GM23338 (cell line): Measurements from ENCODE around the gene TBCD. TPM values are rescaled to one million over a fixed set of nuclear protein-coding genes. Genes with fewer than 3 reads are reported as not detected.

ENCODE experiments used
- ATAC-seq: fragments of 200-7000 bp; cut with Tn5 transposase; 3 replicates; pipeline ENCODE4 v1.9.1; 2020
- DNase-seq: peaks from one replicate; pipeline ENCODE4 v3.0.0-alpha.2; 2015; ENCODE audit warnings: low spot score
- H2AFZ ChIP-seq: fragments of 200-600 bp; sonication (generic); 2 replicates; pipeline ENCODE4 v1.8.0; 2016; ENCODE audit warnings: antibody characterized with exemption, mild to moderate bottlenecking, moderate library complexity
- H3F3A ChIP-seq: fragments of 200-600 bp; sonication (generic); replicated peaks from 2 replicates; pipeline ENCODE4 v1.8.0; 2017; ENCODE audit warnings: antibody characterized with exemption, mixed run types, low read depth
- H3K27ac ChIP-seq: fragments of 200-600 bp; sonication (generic); 2 replicates; pipeline ENCODE4 v1.6.1; 2016; ENCODE audit warnings: low read depth
- H3K27me3 ChIP-seq: fragments of 200-600 bp; sonication (generic); 2 replicates; pipeline ENCODE4 v1.8.0; 2016; ENCODE audit warnings: mild to moderate bottlenecking, mixed run types, moderate library complexity; ENCODE audit not compliant: insufficient read depth
- H3K36me3 ChIP-seq: fragments of 200-600 bp; sonication (generic); 2 replicates; pipeline ENCODE4 v1.8.0; 2016; ENCODE audit warnings: mild to moderate bottlenecking; ENCODE audit not compliant: insufficient read depth
- H3K4me1 ChIP-seq: fragments of 200-600 bp; sonication (generic); 2 replicates; pipeline ENCODE4 v1.8.0; 2016; ENCODE audit warnings: mild to moderate bottlenecking, moderate library complexity; ENCODE audit not compliant: insufficient read depth
- H3K4me2 ChIP-seq: fragments of 200-600 bp; sonication (generic); 2 replicates; pipeline ENCODE4 v1.7.1; 2017; ENCODE audit warnings: mixed run types
- H3K4me3 ChIP-seq: fragments of 200-600 bp; sonication (generic); 2 replicates; pipeline ENCODE4 v1.6.1; 2016; ENCODE audit warnings: mixed run types
- H3K79me2 ChIP-seq: fragments of 200-600 bp; sonication (generic); replicated peaks from 2 replicates; pipeline ENCODE4 v1.8.0; 2017; ENCODE audit warnings: mild to moderate bottlenecking; ENCODE audit not compliant: insufficient read depth
- H3K9me2 ChIP-seq: fragments of 200-600 bp; sonication (generic); 2 replicates; pipeline ENCODE4 v1.8.0; 2017; ENCODE audit not compliant: insufficient read depth
- H4K20me1 ChIP-seq: fragments of 200-600 bp; sonication (generic); replicated peaks from 2 replicates; pipeline ENCODE4 v1.8.0; 2017; ENCODE audit warnings: mild to moderate bottlenecking; ENCODE audit not compliant: insufficient read depth
- H3K27ac Mint-ChIP-seq: 2 replicates; pipeline ENCODE4 v1.8.0; 2020; ENCODE audit warnings: inconsistent platforms, mild to moderate bottlenecking, moderate library complexity, mixed read lengths
- H3K27me3 Mint-ChIP-seq: 3 replicates; pipeline ENCODE4 v1.8.0; 2022; ENCODE audit warnings: low read depth, mild to moderate bottlenecking, moderate library complexity, mixed read lengths, inconsistent platforms; ENCODE audit not compliant: insufficient read depth, poor library complexity
- H3K36me3 Mint-ChIP-seq: 3 replicates; pipeline ENCODE4 v1.8.0; 2021; ENCODE audit warnings: low read depth, mild to moderate bottlenecking, inconsistent platforms, moderate library complexity, mixed read lengths
- H3K4me1 Mint-ChIP-seq: 3 replicates; pipeline ENCODE4 v1.8.0; 2020; ENCODE audit warnings: mild to moderate bottlenecking, inconsistent platforms, mixed read lengths
- H3K4me3 Mint-ChIP-seq: 3 replicates; pipeline ENCODE4 v1.8.0; 2021; ENCODE audit warnings: moderate library complexity, mild to moderate bottlenecking, inconsistent platforms, mixed read lengths
- H3K9me3 Mint-ChIP-seq: 3 replicates; pipeline ENCODE4 v1.8.0; 2020; ENCODE audit warnings: moderate library complexity, mild to moderate bottlenecking, inconsistent platforms, mixed read lengths
- CREB1 ChIP-seq: fragments of 250-450 bp; sonication (Bioruptor Pico); IDR thresholded peaks from 2 replicates; pipeline ENCODE4 v1.5.0; 2020; ENCODE audit warnings: low read depth, mild to moderate bottlenecking, moderate library complexity
- EZH2 ChIP-seq: fragments of 200-600 bp; sonication (generic); IDR thresholded peaks from one replicate; pipeline ENCODE4 v1.8.0; 2017; ENCODE audit warnings: antibody characterized with exemption, mild to moderate bottlenecking, low read depth; ENCODE audit not compliant: unreplicated experiment
- EZH2phosphoT487 ChIP-seq: fragments of 200-600 bp; sonication (generic); IDR thresholded peaks from one replicate; pipeline ENCODE4 v1.8.1; 2018; ENCODE audit warnings: antibody characterized with exemption; ENCODE audit not compliant: unreplicated experiment
- JUNB ChIP-seq: IDR thresholded peaks from one replicate; pipeline ENCODE4 v1.6.1; 2016; ENCODE audit warnings: antibody characterized with exemption; ENCODE audit not compliant: unreplicated experiment
- NANOG ChIP-seq: IDR thresholded peaks from 2 replicates; pipeline ENCODE4 v1.6.1; 2016; ENCODE audit warnings: antibody characterized with exemption, borderline replicate concordance
- POLR2AphosphoS5 ChIP-seq: IDR thresholded peaks from 2 replicates; pipeline ENCODE4 v1.6.1; 2016; ENCODE audit warnings: antibody characterized with exemption, low read depth
- STAT1 ChIP-seq: IDR thresholded peaks from one replicate; pipeline ENCODE4 v1.6.1; 2016; ENCODE audit warnings: antibody characterized with exemption; ENCODE audit not compliant: unreplicated experiment
- polyA plus RNA-seq: library from polyadenylated mRNA; unstranded; fragments of >200 nt; fragmentation: Nextera tagmentation; extraction: Ambion mirVana; gene quantifications from 2 replicates; pipeline ENCODE4 v1.2.1, GENCODE V29; 2016
- total RNA-seq: library from RNA; depleted of rRNA; stranded (reverse); fragments of >200 nt; shearing (Covaris generic); gene quantifications from 2 replicates; pipeline ENCODE4 v1.2.3, GENCODE V29; 2014
- TF ChIP-seq, protein P1 (sequence below), 2 experiments: fragments of 200-600 bp in 1 of 2; sonication (generic) in 1 of 2; conservative IDR thresholded peaks; 2 replicates each; pipeline versions ENCODE4 v1.5.1 to v1.6.1; 2016 to 2017; ENCODE audit warnings: antibody characterized with exemption in 2 of 2, low read depth in 2 of 2, mild to moderate bottlenecking in 2 of 2, moderate library complexity in 1 of 2
- TF ChIP-seq, protein P2 (sequence below): IDR thresholded peaks from one replicate; pipeline ENCODE4 v1.6.1; 2018; ENCODE audit warnings: antibody characterized with exemption; ENCODE audit not compliant: unreplicated experiment

Gene TBCD
- total and polyA plus RNA-seq, 2 experiments from 2014 or later = 75.0 to 116 TPM

DNA sequence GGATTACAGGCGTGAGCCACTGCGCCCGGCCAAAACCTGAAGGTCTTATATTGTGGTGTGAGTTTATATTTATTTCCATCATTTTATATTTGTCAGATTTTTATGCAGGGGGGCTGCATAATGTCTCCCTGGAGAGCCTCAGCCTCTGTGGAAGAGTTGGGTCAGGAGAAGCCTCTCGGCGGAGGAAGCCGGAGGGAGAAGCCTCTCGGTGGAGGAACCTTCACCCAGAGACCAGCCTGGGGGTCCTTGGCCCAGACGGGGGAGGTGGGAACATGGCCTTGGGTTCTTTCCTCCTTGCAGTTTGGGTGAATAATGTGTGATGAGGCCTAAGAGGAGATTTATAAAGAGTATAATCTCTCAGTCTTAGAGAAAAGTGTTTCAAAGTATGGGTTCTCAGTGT lies 110.3 kb downstream of the TBCD start:
- 0 out of 2 replicates have a peak overlapping the region, but pooled peaks have one; percentile 66 for H3K27ac Mint-ChIP-seq
- ATAC-seq = no peak

DNA sequence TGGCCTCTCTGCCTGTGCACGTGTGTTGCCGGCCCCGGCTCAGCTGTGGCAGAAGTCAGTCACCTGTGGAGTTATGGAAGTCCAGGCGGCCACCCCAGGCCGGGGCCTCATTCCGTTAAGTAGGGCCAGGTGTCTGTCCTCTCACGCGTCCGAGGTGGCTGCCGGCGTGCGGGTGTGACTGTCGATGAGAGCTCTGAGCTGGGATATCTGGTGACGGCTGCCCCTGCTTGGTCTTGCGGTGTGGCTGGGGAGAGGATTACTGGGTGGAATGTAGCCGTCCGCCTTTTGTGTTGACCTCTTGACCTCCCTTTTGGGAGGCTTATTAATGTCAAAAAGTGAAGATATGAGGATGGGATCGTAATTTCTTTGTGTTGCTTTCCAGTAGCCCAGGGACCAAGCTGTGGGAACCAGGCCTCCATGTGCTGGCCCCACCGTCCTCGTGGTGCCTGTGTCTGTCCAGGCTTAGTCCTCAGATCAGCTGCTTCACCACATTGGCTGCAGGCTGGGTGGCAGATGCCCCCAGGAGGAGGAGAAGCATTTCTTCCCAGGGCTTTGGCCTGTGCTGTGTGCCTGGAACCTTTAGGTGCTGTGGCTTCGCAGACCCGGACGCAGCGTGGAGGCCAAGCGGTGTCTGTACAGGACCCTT lies 111.0 kb downstream of the TBCD start:
- Histone ChIP-seq H3K9me2 (no peaks in the 10 kb centered on the region), H3K27ac (no peak overlapping the region), H3K4me3 (no peak overlapping the region), H4K20me1 (0 out of 2 replicates have a peak, but pooled peaks cover 5% of the 10 kb centered on the region), H2AFZ (no peak overlapping the region), H3K4me2 (no peak overlapping the region), H3K79me2 (peaks cover 56% of the 10 kb centered on the region), H3K36me3 (no peaks in the 10 kb centered on the region), H3K27me3 (no peaks in the 10 kb centered on the region), H3F3A (no peaks in the 10 kb centered on the region), H3K4me1 (no peaks in the 10 kb centered on the region)
- H3K9me3 Mint-ChIP-seq = no peaks in the 10 kb centered on the region
- H3K36me3 Mint-ChIP-seq = no peaks in the 10 kb centered on the region
- DNase-seq (no peak), ATAC-seq (no peak)
- peaks cover 37% of the 10 kb centered on the region for H3K4me1 Mint-ChIP-seq
- peaks cover 10% of the 10 kb centered on the region for H3K27me3 Mint-ChIP-seq
- H3K4me3 Mint-ChIP-seq = no peak overlapping the region
- peak overlapping the region; percentile 66 for H3K27ac Mint-ChIP-seq
- TF ChIP-seq, protein P1, sequence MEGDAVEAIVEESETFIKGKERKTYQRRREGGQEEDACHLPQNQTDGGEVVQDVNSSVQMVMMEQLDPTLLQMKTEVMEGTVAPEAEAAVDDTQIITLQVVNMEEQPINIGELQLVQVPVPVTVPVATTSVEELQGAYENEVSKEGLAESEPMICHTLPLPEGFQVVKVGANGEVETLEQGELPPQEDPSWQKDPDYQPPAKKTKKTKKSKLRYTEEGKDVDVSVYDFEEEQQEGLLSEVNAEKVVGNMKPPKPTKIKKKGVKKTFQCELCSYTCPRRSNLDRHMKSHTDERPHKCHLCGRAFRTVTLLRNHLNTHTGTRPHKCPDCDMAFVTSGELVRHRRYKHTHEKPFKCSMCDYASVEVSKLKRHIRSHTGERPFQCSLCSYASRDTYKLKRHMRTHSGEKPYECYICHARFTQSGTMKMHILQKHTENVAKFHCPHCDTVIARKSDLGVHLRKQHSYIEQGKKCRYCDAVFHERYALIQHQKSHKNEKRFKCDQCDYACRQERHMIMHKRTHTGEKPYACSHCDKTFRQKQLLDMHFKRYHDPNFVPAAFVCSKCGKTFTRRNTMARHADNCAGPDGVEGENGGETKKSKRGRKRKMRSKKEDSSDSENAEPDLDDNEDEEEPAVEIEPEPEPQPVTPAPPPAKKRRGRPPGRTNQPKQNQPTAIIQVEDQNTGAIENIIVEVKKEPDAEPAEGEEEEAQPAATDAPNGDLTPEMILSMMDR (conservative IDR thresholded peaks at IDR 0.05; ENCODE audit: low read depth in 2 of 2) = no peak
- TF ChIP-seq, protein P2, sequence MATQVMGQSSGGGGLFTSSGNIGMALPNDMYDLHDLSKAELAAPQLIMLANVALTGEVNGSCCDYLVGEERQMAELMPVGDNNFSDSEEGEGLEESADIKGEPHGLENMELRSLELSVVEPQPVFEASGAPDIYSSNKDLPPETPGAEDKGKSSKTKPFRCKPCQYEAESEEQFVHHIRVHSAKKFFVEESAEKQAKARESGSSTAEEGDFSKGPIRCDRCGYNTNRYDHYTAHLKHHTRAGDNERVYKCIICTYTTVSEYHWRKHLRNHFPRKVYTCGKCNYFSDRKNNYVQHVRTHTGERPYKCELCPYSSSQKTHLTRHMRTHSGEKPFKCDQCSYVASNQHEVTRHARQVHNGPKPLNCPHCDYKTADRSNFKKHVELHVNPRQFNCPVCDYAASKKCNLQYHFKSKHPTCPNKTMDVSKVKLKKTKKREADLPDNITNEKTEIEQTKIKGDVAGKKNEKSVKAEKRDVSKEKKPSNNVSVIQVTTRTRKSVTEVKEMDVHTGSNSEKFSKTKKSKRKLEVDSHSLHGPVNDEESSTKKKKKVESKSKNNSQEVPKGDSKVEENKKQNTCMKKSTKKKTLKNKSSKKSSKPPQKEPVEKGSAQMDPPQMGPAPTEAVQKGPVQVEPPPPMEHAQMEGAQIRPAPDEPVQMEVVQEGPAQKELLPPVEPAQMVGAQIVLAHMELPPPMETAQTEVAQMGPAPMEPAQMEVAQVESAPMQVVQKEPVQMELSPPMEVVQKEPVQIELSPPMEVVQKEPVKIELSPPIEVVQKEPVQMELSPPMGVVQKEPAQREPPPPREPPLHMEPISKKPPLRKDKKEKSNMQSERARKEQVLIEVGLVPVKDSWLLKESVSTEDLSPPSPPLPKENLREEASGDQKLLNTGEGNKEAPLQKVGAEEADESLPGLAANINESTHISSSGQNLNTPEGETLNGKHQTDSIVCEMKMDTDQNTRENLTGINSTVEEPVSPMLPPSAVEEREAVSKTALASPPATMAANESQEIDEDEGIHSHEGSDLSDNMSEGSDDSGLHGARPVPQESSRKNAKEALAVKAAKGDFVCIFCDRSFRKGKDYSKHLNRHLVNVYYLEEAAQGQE = no peak
- TF ChIP-seq EZH2phosphoT487 (no peak), STAT1 (no peak), NANOG (no peak), POLR2AphosphoS5 (no peak)

More for the DNA sequence above, 110.3 kb downstream of the TBCD start:
- Histone ChIP-seq H3K36me3 (peaks cover 3% of the 10 kb centered on the region; the same call in 1 of the 2 replicates), H3K4me2 (no peak overlapping the region), H3F3A (no peaks in the 10 kb centered on the region), H3K79me2 (peaks cover 55% of the 10 kb centered on the region), H3K4me3 (no peak overlapping the region), H3K27me3 (no peaks in the 10 kb centered on the region), H4K20me1 (peaks cover 3% of the 10 kb centered on the region; the same call in 1 of the 2 replicates), H3K27ac (no peak overlapping the region), H3K9me2 (no peaks in the 10 kb centered on the region), H3K4me1 (no peaks in the 10 kb centered on the region), H2AFZ (no peak overlapping the region)
- DNase-seq = no peak
- H3K36me3 Mint-ChIP-seq = peaks cover 2% of the 10 kb centered on the region; the same call in 2 of the 3 replicates
- H3K27me3 Mint-ChIP-seq = peaks cover 7% of the 10 kb centered on the region
- TF ChIP-seq JUNB = no peak
- TF ChIP-seq, protein P2 = no peak
- TF ChIP-seq EZH2 = no peak
- TF ChIP-seq, protein P1 (conservative IDR thresholded peaks at IDR 0.05; ENCODE audit: low read depth in 2 of 2) = no peak
- TF ChIP-seq CREB1 (CRISPR knock-in tag) = no peak
- no peak overlapping the region for H3K4me3 Mint-ChIP-seq
- H3K4me1 Mint-ChIP-seq = peaks cover 34% of the 10 kb centered on the region
- H3K9me3 Mint-ChIP-seq = no peaks in the 10 kb centered on the region
